PC-3 (cell line): ENCODE data around the gene SORBS2. TPM values are rescaled to one million over a fixed set of nuclear protein-coding genes. Genes with fewer than 3 reads are reported as not detected.

ENCODE experiments used
- ATAC-seq: fragments of 200-7000 bp; cut with Tn5 transposase; 2 replicates; pipeline ENCODE4 v1.9.1; 2020; ENCODE audit warnings: mild to moderate bottlenecking, moderate library complexity
- BruUV-seq: library from RNA; stranded (reverse); fragments of 400-500 nt; replicated peaks from 2 replicates; lab custom pipeline; 2021; lab: Mats Ljungman, UMichigan
- CTCF ChIA-PET: fragments of 300-600 bp; sonication (Branson Sonifier 250); formaldehyde crosslinking; loops from one replicate; lab custom pipeline; 2022; ENCODE audit warnings: antibody characterized with exemption; lab: Charles Lee
- POLR2A ChIA-PET: fragments of 300-600 bp; sonication (Branson Sonifier 250); formaldehyde crosslinking; loops from one replicate; lab custom pipeline; 2022; ENCODE audit warnings: antibody characterized with exemption; ENCODE audit not compliant: unreplicated experiment; lab: Charles Lee
- DNase-seq: peaks from one replicate; pipeline ENCODE4 v3.0.0-alpha.2; 2015
- H2AFZ ChIP-seq: fragments of 300-600 bp; sonication (generic); 2 replicates; pipeline ENCODE4 v1.6.0; 2016; ENCODE audit warnings: antibody characterized with exemption, low read length
- H3F3A ChIP-seq: fragments of 300-600 bp; sonication (generic); one replicate; pipeline ENCODE4 v1.6.0; 2017; ENCODE audit warnings: antibody characterized with exemption, low read length, control low read depth, mild to moderate bottlenecking; ENCODE audit not compliant: unreplicated experiment
- H3K27ac ChIP-seq: fragments of 300-600 bp; sonication (generic); 2 replicates; pipeline ENCODE4 v1.5.1; 2016; ENCODE audit warnings: mild to moderate bottlenecking, low read length
- H3K27me3 ChIP-seq: fragments of 300-600 bp; sonication (generic); 2 replicates; pipeline ENCODE4 v1.6.1; 2016; ENCODE audit warnings: low read length, mixed read lengths
- H3K36me3 ChIP-seq: fragments of 300-600 bp; sonication (generic); 2 replicates; pipeline ENCODE4 v1.6.1; 2016; ENCODE audit warnings: low read depth, mixed run types, low read length, mixed read lengths
- H3K4me1 ChIP-seq: fragments of 300-600 bp; sonication (generic); 2 replicates; pipeline ENCODE4 v1.5.1; 2016; ENCODE audit warnings: low read length; ENCODE audit not compliant: insufficient read depth
- H3K4me2 ChIP-seq: fragments of 300-600 bp; sonication (generic); 2 replicates; pipeline ENCODE4 v1.6.0; 2016; ENCODE audit warnings: low read length
- H3K4me3 ChIP-seq: fragments of 300-600 bp; sonication (generic); 2 replicates; pipeline ENCODE4 v1.5.1; 2016; ENCODE audit warnings: mild to moderate bottlenecking, low read length, mixed read lengths
- H3K79me2 ChIP-seq: fragments of 300-600 bp; sonication (generic); 2 replicates; pipeline ENCODE4 v1.6.1; 2017; ENCODE audit warnings: low read length, mixed read lengths
- H3K9ac ChIP-seq: fragments of 300-600 bp; sonication (generic); 2 replicates; pipeline ENCODE4 v1.6.0; 2016; ENCODE audit warnings: mild to moderate bottlenecking, low read length
- H3K9me2 ChIP-seq: fragments of 300-600 bp; sonication (generic); replicated peaks from 2 replicates; pipeline ENCODE4 v1.6.1; 2016; ENCODE audit warnings: mixed run types, low read length, mixed read lengths
- H3K9me3 ChIP-seq: fragments of 300-600 bp; sonication (generic); 2 replicates; pipeline ENCODE4 v1.6.1; 2016; ENCODE audit warnings: low read length, mixed read lengths
- H4K20me1 ChIP-seq: fragments of 300-600 bp; sonication (generic); 2 replicates; pipeline ENCODE4 v1.6.1; 2016; ENCODE audit warnings: low read length, mixed read lengths
- CTCF ChIP-seq: fragments of 300-600 bp; sonication (generic); conservative IDR thresholded peaks from 2 replicates; pipeline ENCODE4 v1.5.1; 2017; ENCODE audit warnings: antibody characterized with exemption, low read depth, mild to moderate bottlenecking, low read length
- EZH2 ChIP-seq: fragments of 300-600 bp; sonication (generic); IDR thresholded peaks from one replicate; pipeline ENCODE4 v1.6.1; 2017; ENCODE audit warnings: antibody characterized with exemption, mild to moderate bottlenecking, low read length; ENCODE audit not compliant: unreplicated experiment
- EZH2phosphoT487 ChIP-seq: fragments of 300-600 bp; sonication (generic); IDR thresholded peaks from 2 replicates; pipeline ENCODE4 v1.6.1; 2018; ENCODE audit warnings: mild to moderate bottlenecking, antibody characterized with exemption, low read length, borderline replicate concordance
- intact Hi-C: fragments of 100-400 bp; cut with micrococcal nuclease; formaldehyde crosslinking; loops from 2 replicates; pipeline ENCODE4 v1.9.0; 2023
- total RNA-seq: library from RNA; depleted of rRNA; stranded (reverse); fragments of >200 nt; gene quantifications from 2 replicates; pipeline ENCODE4 v1.2.3, GENCODE V29; 2014

Gene SORBS2
- total RNA-seq, 1 experiment from 2014 or later: 3.6 TPM

GRCh38 chr4:185730849-185731608 is 81.0 kb downstream of the SORBS2 start:
- H3F3A ChIP-seq: no peaks in the 10 kb centered on the region
- H4K20me1 ChIP-seq: no peaks in the 10 kb centered on the region
- H3K9ac ChIP-seq: no peak overlapping the region
- no peak for ATAC-seq
- no peak overlapping the region for H3K27ac ChIP-seq
- no peak overlapping the region for H3K4me3 ChIP-seq
- H3K79me2 ChIP-seq: no peaks in the 10 kb centered on the region
- no TSS peak for BruUV-seq
- no peaks in the 10 kb centered on the region for H3K27me3 ChIP-seq
- H3K4me1 ChIP-seq: no peaks in the 10 kb centered on the region
- POLR2A ChIA-PET: no interaction called here
- no peak for DNase-seq
- CTCF ChIA-PET: no interaction called here
- no peaks in the 10 kb centered on the region for H3K9me3 ChIP-seq
- H3K36me3 ChIP-seq: no peaks in the 10 kb centered on the region
- no peak overlapping the region for H2AFZ ChIP-seq
- intact Hi-C loops: no loop called here
- no peak overlapping the region for H3K4me2 ChIP-seq
- TF ChIP-seq EZH2 (no peak), EZH2phosphoT487 (no peak), CTCF (no peak)
- H3K9me2 ChIP-seq: no peaks in the 10 kb centered on the region

GRCh38 chr4:185730387-185730786 is 81.6 kb downstream of the SORBS2 start:
- H3K27me3 ChIP-seq: no peaks in the 10 kb centered on the region
- CTCF ChIA-PET: no interaction called here
- intact Hi-C loops: no loop called here
- no peaks in the 10 kb centered on the region for H3K9me2 ChIP-seq
- no peaks in the 10 kb centered on the region for H3K4me1 ChIP-seq
- BruUV-seq: no TSS peak
- H3K4me2 ChIP-seq: no peak overlapping the region
- H3K79me2 ChIP-seq: no peaks in the 10 kb centered on the region
- no peaks in the 10 kb centered on the region for H3K36me3 ChIP-seq
- H3K9ac ChIP-seq: no peak overlapping the region
- no peaks in the 10 kb centered on the region for H3F3A ChIP-seq
- DNase-seq: no peak
- ATAC-seq: no peak
- no peak overlapping the region for H3K27ac ChIP-seq
- POLR2A ChIA-PET: no interaction called here
- no peaks in the 10 kb centered on the region for H3K9me3 ChIP-seq
- no peak overlapping the region for H3K4me3 ChIP-seq
- H2AFZ ChIP-seq: no peak overlapping the region
- TF ChIP-seq EZH2: no peak
- TF ChIP-seq CTCF: no peak
- H4K20me1 ChIP-seq: no peaks in the 10 kb centered on the region

GRCh38 chr4:185729391-185729804 is 82.6 kb downstream of the SORBS2 start:
- Histone ChIP-seq H3K4me3 (no peak overlapping the region), H3K4me2 (no peak overlapping the region), H4K20me1 (no peaks in the 10 kb centered on the region), H3K36me3 (no peaks in the 10 kb centered on the region), H3K27me3 (no peaks in the 10 kb centered on the region), H3K27ac (no peak overlapping the region), H3K9me3 (no peaks in the 10 kb centered on the region), H3K9me2 (no peaks in the 10 kb centered on the region), H2AFZ (no peak overlapping the region), H3K9ac (no peak overlapping the region), H3F3A (no peaks in the 10 kb centered on the region), H3K79me2 (no peaks in the 10 kb centered on the region), H3K4me1 (no peaks in the 10 kb centered on the region)
- CTCF ChIA-PET: no interaction called here
- no peak for ATAC-seq
- no TSS peak for BruUV-seq
- POLR2A ChIA-PET: no interaction called here
- no peak for DNase-seq
- intact Hi-C loops: no loop called here
- TF ChIP-seq EZH2phosphoT487 (no peak), EZH2 (no peak), CTCF (no peak)
